NCI-H2196 (cell line): ENCODE data around the gene HAUS7.

ENCODE experiments used
- DNase-seq: peaks from one replicate; lab custom pipeline; 2025; ENCODE audit not compliant: unreplicated experiment; lab: John Stamatoyannopoulos, UW

The HAUS7 gene

DNA sequence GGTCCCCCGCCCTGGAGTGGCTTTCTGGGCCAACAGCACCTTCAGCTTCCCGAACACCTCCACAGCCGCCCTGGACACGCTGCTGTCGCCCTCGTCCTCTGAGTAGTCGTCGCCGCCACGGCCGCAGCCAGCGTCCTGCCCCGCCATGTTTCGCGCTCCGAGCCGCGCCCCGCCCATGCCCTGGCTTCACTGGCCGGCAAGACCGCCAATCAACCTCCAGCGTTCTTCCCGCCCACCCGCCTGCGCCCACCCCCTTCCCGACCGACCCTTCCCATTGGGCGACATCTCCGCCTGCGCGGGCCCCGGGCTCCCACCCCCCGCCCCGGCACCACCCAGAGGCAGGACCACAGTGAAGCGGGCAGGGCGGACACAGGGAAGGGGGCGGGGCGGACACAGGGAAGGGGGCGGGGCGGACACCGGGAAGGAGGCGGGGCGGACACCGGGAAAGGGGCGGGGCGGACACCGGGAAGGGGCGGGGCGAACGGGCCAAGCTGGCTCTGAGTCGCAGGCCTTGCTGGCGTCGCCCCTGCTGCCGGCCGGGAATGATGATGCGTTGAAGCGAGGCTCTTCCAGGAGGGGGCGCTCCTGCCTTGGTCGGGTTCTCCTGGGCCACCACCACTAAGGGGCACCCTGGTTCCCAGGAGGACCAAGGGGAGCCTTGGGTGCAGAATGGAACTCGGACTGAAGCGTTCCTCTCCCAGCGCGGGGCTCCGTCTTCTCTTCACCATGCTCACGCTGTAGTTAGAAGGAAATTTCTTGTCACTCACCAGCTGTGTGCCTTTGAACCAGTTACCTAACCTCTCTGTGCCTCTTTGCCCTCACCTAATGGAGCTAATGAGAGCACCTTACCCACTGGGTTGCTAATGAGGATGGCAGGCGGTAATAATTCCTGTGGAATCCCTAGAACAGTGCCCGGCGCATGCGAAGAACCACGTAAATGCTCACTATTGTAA lies at the start of gene HAUS7:
Gene HAUS7, minus strand, starts transcription at position 166 of the 953 bp plus-strand sequence. Its CDS starts 19 bp downstream, at position 147.
- peak; percentile 83 for DNase-seq

- DNase-seq = no peak
Observed at GRCh38 chrX:153519569-153520286, 49.4 kb upstream of the HAUS7 start.

GRCh38 chrX:153517946-153518834 lies 47.8 kb upstream of the HAUS7 start:
- no peak for DNase-seq

DNA sequence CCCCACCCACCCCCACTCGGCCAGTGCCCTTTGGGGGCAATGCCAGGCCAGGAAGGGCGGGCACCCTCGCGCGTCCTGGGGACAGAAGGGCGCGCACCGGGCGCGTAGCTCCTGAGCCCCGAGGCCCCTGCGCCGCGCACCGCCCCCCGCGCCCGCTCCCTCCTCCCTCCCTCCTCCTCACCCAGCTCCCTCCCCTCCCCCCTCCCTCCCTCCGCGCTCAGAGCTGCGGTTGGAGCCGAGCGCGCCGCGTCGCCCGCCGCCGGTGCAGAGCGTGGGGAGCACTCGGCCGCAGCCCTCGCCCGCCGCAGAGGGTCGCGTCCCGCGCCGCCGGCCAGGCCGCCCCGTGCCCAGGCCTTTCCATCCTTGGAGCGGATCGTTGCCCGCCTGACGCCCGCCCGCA lies 47.0 kb upstream of the HAUS7 start, which contains the start of gene ATP2B3:
Gene ATP2B3, plus strand, starts transcription at position 220 of the 400 bp plus-strand sequence. CDS start 18,606 bp downstream, outside the sequence.
- DNase-seq = peak; percentile 3

- no peak for DNase-seq
Observed at GRCh38 chrX:153516073-153516472, 45.7 kb upstream of the HAUS7 start.

GRCh38 chrX:153515435-153515834 lies 45.1 kb upstream of the HAUS7 start:
- DNase-seq = no peak

DNA sequence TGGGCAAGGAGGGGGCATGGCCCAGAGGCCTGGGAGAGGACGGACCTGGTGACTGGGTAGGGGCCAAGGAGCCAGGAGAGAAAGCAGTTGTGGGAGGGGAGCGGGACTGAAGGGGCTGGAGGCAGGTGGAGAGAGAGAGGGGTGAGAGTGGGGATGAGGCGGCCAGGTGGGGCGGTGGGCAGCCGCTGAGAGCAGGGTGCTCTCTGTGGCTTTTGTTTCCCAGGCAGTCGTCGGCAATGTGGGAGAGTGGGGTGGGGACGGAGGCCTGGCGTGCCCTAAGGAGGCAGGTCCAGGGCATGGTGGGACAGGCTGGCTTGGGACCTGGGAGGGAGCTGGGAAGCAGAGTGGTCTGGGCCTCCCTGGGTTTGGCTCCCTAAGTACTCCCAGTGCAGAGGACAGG lies 43.9 kb upstream of the HAUS7 start:
- DNase-seq = no peak

DNA sequence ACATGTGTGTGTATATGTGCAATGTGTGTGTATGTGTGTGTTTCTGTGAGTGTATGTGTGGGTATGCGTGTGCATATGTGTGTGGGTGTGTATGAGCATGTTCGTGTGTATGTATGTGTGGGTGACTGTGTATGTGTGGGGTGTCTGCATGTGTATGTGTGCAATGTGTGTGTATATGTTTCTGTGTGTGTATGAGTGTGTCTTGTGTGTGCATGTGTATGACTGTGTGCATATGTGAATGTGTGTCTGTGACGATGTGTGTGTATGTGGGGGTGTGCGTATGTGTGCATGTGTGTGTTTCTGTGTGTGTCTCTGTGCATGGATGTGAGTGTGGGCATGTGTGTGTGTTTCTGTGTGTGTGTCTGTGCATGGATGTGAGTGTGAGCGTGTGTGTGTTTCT lies 42.9 kb upstream of the HAUS7 start:
- DNase-seq = no peak

GRCh38 chrX:153512501-153512893 lies 42.1 kb upstream of the HAUS7 start:
- no peak for DNase-seq

- peak; percentile 48 for DNase-seq
Observed at GRCh38 chrX:153511784-153512500, 41.6 kb upstream of the HAUS7 start.

DNA sequence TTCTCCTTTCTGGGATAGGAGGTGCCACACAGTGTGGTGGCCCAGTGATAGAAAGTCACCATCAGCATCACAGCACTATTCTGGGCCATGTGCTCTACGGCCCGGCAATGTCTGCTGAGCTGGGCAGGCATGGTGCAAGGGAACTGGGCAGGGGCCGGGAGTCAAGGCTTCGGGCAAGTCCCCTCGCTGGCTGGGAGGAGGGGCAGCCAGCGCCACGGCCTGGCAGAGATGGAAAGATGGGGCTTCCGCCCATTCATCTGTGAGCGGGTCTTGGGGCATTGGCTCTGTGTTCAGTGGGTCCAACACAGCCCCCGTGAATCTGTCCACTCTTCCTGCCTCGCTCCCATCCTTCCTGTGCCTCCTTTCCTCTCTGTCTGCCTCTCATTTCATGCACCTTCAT lies 40.0 kb upstream of the HAUS7 start:
- no peak for DNase-seq

DNA sequence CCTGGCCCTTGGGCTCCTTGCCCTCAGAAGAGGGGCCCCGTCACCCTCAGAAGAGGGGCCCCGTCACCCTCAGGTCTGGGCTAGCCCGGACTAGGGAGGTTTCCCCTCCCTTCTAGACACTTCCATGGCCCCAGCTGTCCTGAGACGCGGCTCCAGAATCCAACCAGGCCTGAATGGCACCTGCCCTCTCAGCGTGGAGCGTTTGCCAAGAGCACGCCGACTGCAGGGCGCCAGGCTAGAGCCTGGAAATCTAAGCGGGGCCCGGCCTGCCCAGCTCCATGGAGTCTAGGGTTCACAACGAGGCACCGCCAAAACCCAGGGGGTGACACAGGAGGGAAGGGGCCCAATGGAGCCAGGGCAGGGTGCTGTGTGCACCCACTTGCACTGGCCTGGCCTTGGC lies 39.2 kb upstream of the HAUS7 start:
- no peak for DNase-seq

GRCh38 chrX:153507484-153508178 lies 37.3 kb upstream of the HAUS7 start:
- peak; percentile 79 for DNase-seq

DNA sequence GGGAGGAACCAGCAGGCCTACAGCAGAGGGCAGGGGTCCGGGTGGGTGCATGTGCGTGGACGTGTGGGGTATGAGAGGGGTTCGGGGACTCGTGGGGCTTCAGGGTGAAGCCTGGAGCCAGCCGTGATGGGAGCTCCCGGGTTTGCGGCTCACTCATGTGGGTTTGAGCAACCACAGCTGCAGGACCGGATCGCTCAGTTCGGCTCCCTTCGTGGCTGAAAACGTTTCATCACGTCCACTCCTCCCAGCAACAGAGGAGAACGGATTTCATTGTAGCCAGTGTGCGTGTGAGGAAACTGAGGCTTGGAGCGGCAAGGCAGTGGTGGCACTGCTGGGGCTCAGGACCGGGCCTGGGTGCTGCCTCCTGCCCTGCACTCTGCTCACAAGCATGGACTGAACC lies 35.0 kb upstream of the HAUS7 start:
- no peak for DNase-seq

- DNase-seq = no peak
Observed at GRCh38 chrX:153504445-153505016, 34.2 kb upstream of the HAUS7 start.

GRCh38 chrX:153502796-153503195 lies 32.4 kb upstream of the HAUS7 start:
- no peak for DNase-seq

- no peak for DNase-seq
Observed at GRCh38 chrX:153502131-153502530, 31.8 kb upstream of the HAUS7 start.

- no peak for DNase-seq
Observed at GRCh38 chrX:153501530-153501929, 31.2 kb upstream of the HAUS7 start.

DNA sequence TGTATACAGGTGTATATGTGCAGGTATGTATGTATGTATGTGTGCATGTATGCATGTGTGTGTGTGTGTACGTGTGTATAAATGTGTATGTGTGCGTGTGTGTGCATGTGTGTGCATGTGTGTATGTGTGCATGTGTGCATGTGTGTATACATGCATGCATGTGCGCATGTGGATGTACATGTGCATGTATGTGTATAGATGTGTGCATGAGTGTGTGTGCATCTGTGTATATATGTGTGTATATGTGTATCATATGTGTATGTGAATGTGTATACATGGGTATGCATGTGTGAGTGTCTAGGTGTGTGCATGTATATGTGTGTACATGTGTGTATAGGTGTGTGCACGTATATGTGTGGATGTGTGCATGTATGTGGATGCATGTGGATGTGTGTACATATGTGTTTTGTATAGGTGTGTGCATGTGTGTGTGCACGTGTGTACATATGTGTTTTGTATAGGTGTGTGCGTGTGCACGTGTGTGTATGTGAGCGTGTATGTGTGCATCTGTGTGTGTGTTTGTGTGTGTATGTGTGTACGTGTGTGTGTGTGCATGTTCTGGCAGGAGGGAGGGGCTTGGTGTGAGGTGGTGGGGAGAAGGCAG lies 30.4 kb upstream of the HAUS7 start:
- DNase-seq = no peak
